DMS53 treated with DMSO at 0.1 percent for 48 hours (cell line): ENCODE measurements around the gene GFM2.
"Not testable (repeated sequence)": the region's sequence is repeated elsewhere in the genome, so short reads cannot be mapped to it uniquely, and the experiment has no call there.

Experiments
- DNase-seq: peaks from one replicate; lab custom pipeline; 2025; ENCODE audit not compliant: unreplicated experiment; lab: John Stamatoyannopoulos, UW

GFM2 gene, protein sequence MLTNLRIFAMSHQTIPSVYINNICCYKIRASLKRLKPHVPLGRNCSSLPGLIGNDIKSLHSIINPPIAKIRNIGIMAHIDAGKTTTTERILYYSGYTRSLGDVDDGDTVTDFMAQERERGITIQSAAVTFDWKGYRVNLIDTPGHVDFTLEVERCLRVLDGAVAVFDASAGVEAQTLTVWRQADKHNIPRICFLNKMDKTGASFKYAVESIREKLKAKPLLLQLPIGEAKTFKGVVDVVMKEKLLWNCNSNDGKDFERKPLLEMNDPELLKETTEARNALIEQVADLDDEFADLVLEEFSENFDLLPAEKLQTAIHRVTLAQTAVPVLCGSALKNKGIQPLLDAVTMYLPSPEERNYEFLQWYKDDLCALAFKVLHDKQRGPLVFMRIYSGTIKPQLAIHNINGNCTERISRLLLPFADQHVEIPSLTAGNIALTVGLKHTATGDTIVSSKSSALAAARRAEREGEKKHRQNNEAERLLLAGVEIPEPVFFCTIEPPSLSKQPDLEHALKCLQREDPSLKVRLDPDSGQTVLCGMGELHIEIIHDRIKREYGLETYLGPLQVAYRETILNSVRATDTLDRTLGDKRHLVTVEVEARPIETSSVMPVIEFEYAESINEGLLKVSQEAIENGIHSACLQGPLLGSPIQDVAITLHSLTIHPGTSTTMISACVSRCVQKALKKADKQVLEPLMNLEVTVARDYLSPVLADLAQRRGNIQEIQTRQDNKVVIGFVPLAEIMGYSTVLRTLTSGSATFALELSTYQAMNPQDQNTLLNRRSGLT

DNA sequence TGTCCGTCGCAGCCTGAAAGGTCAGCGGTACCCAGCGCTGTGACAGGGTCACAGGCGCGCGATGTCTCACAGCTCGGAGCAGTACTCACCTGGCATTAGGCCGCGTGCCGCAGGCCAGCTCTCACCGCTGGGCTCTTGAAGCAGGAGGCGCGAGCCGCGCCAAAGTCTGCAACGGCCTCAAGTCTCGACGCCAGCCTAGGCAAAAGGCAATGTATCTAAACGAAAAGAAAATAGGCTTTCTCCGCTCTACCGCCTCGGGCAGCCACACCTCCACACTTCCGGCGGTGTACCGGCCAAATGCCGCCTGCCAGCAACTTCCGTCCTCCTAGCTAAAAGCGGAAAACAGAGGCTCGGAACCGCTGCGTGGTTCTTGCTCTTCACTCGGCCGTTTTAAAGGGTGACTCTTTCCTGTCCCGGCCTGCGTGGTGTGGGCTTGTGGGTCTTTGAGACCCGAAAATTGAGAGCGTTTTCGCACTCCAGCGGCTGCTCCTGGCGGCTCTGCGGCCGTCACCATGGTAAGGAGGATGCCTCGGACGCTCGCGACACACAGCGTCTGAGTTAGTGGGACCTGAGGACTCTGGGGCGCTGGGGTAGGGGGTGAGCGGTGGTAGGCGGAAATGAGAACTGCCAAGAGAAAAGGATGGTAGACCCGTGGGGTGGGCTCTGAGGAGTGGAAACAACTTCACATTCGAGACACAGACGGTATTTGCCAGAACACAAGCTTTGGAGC is at the start of gene GFM2, which contains the start of gene NSA2:
GFM2 (minus strand) TSS at position 269 of the 730 bp plus-strand sequence. CDS start 3,375 bp downstream, outside the sequence.
NSA2 (plus strand) TSS at position 401 of the 730 bp plus-strand sequence; CDS start at position 513, 112 bp downstream.
- DNase-seq: peak; percentile 84

DNA sequence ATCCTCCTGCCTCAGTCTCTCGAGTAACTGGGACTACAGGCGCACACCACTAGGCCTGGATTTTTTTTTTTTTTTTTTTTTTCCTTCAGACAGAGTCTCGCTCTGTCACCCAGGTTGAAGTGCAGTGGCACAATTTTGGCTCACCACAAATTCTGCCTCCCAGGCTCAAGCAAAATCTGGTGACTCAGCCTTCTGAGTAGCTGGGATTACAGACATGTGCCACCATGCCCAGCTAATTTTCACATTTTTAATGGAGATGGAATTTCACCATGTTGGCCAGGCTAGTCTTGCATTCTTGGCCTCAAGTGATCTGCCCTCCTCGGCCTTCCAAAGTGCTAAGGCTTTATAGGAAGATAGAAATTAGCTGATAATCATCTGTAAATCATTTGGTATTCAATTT is 44.0 kb upstream of the GFM2 start:
- DNase-seq: no peak

DNA sequence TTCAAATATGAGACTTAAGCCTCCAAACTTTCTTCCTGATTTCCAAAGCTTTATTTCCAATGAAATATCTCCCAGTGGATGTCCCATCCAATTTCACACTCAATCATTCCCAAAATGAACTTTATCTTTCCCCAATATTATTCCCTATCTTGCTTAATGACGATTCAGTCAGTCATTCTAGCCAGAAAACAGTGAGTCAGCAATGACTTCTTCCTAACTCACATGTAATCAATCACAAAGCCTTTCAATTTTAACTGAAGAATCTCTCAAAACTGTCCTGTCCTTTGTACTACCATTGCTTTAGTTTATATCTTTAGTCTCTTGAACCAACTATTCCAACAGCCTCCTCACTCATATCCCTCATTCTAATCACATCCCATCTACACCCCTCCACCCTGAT is 35.0 kb upstream of the GFM2 start:
- no peak for DNase-seq

DNA sequence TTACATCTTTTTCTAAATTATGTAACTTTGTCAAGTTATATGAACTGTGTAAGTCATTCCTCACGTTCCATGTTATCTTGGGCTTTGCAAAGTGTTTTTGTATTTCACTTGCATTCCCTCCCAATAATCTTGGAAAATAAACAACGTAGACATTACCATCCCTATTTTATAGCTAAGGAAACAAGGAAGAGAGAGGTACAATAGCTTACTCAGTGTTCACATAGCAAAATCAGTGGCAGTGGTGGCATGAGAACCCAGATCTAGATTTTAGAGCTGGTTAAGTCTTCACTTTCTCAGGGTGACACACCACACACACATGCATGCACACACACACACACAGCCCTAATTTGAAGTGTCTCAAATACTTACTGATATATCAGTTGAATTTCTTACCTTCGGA is 34.3 kb upstream of the GFM2 start:
- no peak for DNase-seq

DNA sequence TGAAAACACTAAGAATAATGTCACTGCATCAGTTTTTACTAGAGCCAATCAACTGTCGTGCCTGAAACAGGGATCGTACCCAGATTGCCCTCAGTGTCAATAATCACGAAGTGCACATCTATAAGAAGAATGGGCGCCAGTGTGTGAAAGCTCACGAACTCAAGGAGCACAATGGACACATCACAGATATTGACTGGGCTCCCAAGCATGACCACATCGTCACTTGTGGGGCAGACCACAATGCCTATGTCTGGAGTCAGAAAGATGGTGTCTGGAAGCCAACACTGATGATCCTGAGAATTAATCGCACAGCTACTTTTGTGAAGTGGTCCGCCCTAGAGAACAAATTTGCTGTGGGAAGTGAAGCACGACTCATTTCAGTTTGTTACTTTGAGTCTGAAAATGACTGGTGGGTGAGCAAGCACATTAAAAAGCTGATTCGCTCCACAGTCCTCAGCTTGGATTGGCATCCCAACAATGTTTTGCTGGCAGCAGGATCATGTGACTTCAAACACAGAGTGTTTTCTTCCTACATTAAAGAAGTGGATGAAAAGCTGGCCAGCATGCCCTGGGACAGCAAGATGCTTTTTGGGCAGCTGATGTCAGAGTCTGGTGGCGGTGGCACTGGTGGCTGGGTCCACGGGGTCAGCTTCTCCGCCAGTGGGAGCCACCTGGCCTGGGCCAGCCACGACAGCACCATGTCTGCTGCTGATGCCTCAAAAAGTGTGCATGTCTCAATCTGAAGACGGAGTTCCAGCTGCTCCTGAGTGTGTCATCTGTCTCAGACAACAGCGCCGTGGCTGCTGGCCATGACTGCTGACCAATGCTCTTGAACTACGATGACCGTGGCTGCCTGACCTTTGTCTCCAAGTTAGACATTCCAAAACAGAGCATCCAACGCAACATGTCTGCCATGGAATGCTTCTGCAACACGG is 32.3 kb upstream of the GFM2 start:
- DNase-seq: no peak

DNA sequence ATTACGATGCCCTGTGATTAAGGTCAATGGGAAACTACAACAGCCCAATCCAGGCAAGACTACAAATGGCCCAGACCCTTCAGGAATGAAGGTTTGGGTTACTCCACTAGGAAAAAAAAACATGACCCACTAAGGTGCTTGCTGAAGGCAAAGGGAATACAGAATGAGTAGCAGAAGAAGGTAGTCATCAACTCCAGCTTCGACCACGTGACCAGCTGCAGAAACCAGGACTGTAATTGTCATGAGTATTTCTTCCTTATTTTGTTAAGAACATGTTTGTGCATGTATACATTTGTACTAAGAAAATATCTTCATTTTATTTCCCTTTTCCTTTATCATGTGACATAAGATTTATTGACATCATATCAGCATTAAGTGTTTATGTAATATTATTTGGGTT is 24.8 kb upstream of the GFM2 start:
- not testable (repeated sequence) for DNase-seq

DNA sequence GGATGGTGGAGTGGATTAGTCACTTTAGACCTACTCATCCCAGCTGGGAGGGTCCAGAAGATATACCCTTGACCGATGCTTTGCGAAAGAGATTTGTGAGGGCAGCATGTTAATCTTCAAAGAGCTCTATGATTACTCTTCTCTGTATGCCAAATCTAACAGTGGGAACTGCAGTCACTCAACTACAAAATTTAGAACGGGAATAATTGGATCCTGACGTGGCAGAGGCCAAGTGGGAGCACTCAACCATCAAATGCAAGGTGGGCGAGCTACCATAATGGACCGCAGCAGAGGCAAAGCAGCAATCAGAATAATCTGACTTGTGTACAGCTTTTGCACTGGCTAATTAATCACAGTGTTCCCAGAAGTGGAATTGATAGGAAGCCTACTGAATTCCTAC is 20.5 kb upstream of the GFM2 start:
- no peak for DNase-seq

DNA sequence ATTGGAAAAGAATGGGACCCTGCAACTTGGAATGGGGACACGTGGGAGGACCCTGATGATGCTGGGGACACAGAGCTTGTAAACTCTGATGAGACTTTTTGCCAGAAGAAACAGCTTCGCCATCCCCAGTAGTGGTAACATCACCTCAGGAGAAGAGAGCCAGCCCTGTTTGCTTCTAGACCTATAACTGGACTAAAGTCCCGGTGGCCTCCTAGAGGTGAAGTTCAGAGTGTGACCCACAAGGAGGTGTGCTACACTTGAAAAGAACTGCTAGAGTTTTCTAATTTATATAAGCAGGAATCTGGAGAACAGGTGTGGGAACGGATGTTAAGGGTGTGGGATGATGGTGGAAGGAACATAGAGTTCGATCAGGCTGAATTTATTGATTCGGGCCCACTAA is 19.9 kb upstream of the GFM2 start:
- DNase-seq: no peak

DNA sequence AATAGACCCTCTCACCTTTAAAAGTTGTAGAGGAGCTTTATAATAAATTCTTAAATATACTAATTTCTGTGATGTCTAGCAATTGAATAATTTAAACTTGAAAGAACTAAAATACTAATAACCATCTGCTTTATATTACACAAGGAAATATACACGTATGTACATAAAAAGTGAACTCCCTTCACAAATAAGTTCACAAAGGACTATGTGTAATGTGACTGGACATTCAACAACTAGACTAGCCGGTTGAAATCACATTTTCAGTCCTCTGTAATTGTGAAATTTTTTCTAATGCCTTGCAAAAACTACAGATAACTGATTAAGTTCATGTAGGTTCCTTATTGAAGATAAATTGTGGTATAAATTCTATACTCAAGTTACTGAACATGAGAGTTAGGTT is 11.7 kb upstream of the GFM2 start:
- DNase-seq: no peak

DNA sequence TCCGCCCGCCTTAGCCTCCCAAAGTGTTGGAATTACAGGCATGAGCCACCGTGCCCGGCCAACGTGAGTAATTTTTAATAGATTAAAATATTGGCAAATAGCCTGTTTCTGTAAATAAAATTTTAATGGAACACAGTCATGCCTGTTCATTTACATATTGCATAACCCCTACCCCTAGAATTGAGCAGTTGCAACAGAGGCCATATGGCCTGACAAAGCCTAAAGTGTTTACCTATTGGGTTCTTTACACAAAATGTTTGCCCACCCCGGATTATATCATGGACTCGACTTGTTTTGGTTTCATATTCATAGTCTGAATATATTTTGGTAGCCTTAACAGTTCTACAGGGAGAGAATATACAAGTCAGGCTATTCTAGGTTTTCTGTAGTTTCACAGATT is 5.4 kb upstream of the GFM2 start:
- no peak for DNase-seq

DNA sequence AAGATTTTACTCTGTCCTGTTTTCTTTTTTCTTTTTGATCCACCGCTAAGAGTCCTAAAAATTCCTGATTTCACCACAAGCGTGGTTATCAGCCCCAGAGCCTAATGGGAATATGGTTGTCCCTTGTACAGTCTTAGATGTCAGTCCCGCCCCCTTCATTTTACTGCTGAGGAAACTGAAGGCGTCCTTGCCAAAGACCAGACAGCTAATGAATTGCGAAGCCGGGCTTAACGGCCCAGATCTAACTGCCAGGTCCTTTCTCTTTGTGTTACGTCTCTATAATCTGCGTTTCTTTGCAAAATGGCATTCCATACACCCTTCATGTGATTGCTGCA is 629 bp upstream of the GFM2 start:
- DNase-seq: peak; percentile 7

DNA sequence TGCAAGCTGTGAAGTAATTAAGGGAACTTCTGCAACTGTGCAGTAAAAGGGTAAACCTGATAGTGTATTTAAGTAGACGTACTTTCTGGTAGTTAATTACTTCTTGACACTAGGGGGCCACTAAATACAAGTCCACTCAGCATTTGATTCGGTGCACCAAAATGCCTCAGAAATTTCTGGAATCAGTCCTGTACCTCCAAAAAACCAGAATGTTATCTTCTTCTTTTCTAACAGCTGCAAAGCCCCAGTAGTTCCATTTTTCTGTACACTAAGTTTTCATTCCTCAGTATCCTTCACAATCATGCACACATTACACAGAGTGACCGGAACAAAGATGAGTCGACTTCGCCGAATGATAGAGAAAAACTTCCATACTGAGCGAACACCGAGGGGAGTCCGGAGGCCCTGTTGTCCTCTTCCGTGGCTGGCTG is 484 bp downstream of the GFM2 start:
- peak; percentile 44 for DNase-seq

DNA sequence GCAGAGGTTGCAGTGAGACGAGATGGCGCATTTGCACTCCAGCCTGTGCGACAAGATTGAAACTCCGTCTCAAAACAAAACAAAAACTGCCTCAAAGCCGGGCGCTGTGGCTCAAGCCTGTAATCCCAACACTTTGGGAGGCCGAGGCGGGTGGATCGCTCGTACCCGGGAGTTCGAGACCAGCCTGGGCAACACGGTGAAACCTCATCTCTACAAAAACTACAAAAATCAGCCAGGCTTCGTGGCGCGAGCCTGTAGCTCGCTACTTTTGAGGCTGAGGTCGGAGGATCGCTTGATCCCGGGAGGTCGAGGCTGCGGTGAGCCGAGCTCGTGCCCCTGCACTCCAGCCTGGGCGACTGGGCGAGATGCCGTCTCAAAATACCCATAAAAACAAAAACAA is 988 bp downstream of the GFM2 start:
- DNase-seq: no peak

DNA sequence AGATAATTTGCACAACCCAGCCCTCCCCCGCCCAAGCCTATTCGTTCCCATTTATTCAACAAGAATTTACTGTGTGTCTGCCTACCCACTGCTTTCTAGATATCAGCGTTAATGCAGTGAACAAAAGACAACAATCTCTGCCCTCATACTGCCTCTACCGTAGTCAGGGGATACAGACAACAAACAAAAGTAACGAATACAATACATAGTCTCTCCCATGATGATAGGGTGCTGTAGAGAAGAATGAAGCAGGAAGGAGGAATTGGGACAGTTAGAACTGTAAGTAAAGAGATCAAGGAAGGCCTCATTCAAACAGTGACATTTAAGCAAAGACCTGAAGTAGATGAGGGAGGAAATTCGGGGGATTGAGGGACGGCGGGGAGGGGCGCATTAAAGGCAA is 1.7 kb downstream of the GFM2 start:
- DNase-seq: no peak

DNA sequence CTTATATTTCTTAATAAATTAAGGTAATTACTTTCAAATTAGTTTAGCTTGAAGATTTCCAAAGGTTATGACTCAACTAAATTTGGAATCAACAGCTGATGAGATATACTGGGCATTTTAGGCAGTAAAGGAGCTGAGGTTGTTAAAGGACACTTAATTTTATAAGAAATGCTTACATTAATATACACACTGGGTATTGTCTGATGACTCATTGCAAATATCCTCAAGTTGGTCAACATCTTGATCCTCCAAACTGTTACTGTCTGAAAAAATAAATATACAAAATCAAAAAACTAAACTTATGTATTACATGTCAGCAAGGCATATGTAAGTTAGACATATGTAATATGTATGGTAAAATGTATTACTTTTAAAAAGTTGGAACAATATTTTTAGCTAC is 3.4 kb downstream of the GFM2 start:
- no peak for DNase-seq

DNA sequence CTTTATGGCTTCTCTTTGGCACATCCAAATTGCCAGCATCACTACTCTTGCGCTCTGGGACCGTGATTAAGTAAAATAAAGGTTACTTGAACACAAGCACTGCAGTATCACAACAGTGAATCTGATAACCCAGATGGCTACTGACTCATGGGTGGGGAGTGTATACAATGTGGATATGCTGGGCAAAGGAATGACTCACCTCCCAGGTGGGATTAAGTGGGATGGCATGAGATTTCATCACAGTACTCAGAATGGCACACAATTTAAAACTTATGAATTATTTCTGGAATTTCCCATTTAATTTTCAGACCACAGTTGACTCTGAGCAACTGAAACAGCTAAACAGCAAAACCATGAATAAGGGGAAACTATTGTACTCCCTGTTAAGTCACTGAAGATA is 4.3 kb downstream of the GFM2 start:
- peak; percentile 8 for DNase-seq

DNA sequence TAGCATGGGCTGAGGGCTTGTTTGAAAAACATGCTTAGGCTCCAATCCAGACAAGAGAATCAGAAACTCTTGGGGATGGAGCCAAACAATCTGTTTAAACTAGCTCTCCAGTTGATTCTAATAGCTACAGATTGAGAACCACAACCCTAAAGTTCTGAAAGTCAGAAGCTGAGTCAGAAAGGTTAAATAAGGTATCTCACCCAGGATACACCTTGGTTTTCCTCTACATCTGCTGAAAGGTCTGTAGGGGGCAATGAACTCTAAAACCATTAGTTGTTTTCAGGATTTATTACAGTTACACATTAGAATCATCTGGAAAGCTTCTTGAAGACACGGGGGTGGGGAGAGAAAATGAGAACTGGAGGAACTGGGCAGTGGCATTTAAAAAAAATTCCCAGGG is 5.7 kb downstream of the GFM2 start:
- DNase-seq: no peak

DNA sequence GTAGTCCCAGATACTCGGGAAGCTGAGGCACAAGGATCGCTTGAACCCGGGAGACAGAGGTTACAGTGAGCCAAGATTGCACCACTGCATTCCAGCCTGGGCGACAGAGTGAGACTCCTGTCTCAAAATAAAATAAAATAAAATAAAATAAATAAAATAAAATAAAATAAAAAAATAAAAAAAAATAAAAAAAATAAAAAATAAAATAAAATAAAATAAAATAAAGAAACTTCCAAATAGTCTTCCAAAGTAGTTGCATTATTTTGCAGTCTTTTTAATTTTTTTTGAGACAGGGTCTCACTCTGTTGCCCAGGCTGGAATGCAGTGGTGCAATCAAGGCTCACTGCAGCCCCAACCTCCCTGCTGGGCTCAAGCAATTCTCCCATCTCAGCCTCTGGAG is 18.2 kb downstream of the GFM2 start:
- DNase-seq: not testable (repeated sequence)

DNA sequence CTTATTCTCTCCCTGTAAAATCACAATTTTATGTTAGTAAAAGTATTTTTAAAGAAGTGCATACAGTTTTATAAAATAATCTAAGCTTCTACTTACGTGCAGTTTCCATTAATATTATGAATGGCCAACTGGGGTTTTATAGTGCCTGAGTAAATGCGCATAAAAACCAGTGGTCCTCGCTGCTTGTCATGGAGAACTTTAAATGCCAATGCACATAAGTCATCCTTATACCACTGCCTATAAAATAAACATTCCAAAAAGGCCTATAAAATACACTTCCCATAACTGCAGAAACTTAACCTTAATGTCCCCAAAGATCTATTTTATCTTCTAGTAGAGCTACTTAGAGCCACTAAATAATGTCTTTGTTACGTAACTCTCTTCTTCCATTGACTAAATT is 28.5 kb downstream of the GFM2 start:
- DNase-seq: no peak

DNA sequence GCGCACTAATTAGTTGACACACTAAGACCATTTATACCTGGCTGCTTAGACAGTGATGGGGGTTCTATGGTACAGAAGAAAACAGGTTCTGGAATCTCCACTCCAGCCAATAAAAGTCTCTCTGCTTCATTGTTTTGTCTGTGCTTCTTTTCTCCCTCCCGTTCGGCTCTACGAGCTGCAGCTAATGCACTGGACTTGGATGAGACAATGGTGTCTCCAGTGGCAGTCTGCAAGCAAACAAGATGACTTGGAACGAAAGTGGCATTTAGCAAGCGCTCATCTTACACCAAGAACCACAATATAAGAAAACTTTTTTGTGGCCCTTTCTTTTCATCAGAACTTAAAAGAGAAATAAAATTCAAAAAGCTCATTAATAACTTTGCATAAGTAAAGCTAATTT is 30.2 kb downstream of the GFM2 start:
- no peak for DNase-seq

DNA sequence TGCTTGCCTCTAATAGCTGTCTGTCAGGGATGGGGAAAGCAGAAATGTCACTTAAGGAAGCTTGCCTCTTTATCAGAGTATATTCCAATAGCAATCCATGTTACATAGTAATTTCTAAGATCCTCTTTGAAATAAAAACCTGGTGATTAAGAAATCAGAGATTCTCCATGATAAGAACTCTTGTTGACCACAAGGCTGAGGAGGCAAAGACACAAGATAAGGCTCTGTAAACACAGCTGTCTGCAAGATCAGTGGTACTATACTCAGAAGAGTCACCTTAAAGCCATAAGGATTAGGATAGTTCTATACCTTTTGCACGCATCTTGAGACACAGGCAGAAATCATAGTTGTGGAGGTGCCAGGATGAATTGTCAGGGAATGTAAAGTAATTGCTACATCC is 41.6 kb downstream of the GFM2 start:
- no peak for DNase-seq
